ENCODE measurements around the gene FBXL19. TPM values are rescaled to one million over a fixed set of nuclear protein-coding genes. Genes with fewer than 3 reads are reported as not detected.

The FBXL19 gene
- polyA plus RNA-seq, 1 donor from 2014 or later, result 99.6 TPM

DNA sequence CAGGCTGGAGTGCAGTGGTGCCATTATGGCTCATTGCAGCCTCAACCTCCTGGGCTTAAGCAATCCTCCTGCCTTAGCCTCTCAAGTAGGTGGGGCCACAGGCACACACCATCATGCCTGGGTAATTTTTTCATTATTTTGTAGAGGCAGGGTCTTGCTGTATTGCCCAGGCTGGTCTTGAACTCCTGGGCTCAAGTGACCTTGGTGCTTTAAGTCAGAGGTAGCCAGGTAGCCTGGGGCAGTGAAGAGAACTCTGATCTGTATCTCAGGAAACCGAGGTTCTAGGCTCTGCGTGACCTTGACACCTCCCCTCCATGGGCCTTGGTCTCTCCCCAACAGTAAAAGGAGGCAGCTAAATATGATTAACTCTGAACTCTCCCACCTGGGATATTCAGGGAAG, 23.6 kb upstream of the FBXL19 start:
- Histone ChIP-seq H3K4me3 (ENCODE audit: low read length) (no peak overlapping the region), H3K9me3 (ENCODE audit: low read length) (no peaks in the 10 kb centered on the region), H3K36me3 (ENCODE audit: insufficient read depth, low read length) (no peaks in the 10 kb centered on the region), H3K9me2 (ENCODE audit: insufficient read depth, low read length) (no peaks in the 10 kb centered on the region), H3K27ac (ENCODE audit: low read length) (no peak overlapping the region), H3K4me2 (ENCODE audit: low read length) (no peak overlapping the region), H3K9ac (ENCODE audit: low read length) (no peak overlapping the region), H3K27me3 (ENCODE audit: insufficient read depth, low read depth, low read length) (no peaks in the 10 kb centered on the region), H3F3A (ENCODE audit: insufficient read depth, low read length, poor library complexity, severe bottlenecking) (no peaks in the 10 kb centered on the region), H2AFZ (ENCODE audit: low read depth, low read length) (no peak overlapping the region), H3K79me2 (replicated peaks; ENCODE audit: insufficient read depth, low read length) (no peaks in the 10 kb centered on the region), H4K20me1 (ENCODE audit: insufficient read depth) (no peaks in the 10 kb centered on the region)
- TF ChIP-seq, protein P1, sequence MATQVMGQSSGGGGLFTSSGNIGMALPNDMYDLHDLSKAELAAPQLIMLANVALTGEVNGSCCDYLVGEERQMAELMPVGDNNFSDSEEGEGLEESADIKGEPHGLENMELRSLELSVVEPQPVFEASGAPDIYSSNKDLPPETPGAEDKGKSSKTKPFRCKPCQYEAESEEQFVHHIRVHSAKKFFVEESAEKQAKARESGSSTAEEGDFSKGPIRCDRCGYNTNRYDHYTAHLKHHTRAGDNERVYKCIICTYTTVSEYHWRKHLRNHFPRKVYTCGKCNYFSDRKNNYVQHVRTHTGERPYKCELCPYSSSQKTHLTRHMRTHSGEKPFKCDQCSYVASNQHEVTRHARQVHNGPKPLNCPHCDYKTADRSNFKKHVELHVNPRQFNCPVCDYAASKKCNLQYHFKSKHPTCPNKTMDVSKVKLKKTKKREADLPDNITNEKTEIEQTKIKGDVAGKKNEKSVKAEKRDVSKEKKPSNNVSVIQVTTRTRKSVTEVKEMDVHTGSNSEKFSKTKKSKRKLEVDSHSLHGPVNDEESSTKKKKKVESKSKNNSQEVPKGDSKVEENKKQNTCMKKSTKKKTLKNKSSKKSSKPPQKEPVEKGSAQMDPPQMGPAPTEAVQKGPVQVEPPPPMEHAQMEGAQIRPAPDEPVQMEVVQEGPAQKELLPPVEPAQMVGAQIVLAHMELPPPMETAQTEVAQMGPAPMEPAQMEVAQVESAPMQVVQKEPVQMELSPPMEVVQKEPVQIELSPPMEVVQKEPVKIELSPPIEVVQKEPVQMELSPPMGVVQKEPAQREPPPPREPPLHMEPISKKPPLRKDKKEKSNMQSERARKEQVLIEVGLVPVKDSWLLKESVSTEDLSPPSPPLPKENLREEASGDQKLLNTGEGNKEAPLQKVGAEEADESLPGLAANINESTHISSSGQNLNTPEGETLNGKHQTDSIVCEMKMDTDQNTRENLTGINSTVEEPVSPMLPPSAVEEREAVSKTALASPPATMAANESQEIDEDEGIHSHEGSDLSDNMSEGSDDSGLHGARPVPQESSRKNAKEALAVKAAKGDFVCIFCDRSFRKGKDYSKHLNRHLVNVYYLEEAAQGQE (IDR thresholded peaks at IDR 0.05; ENCODE audit: borderline replicate concordance), result no peak
- TF ChIP-seq MXI1 (conservative IDR thresholded peaks at IDR 0.05; ENCODE audit: poor library complexity, severe bottlenecking) (no peak), POLR2AphosphoS5 (IDR thresholded peaks at IDR 0.05) (no peak), EP300 (conservative IDR thresholded peaks at IDR 0.05; ENCODE audit: poor library complexity, severe bottlenecking) (no peak), TAF1 (IDR thresholded peaks at IDR 0.05; ENCODE audit: low read depth) (no peak), RAD21 (conservative IDR thresholded peaks at IDR 0.05) (no peak), EZH2 (IDR thresholded peaks at IDR 0.05; ENCODE audit: borderline replicate concordance, insufficient read depth, low read length, poor library complexity, severe bottlenecking) (no peak), SMC3 (conservative IDR thresholded peaks at IDR 0.05; ENCODE audit: poor library complexity) (no peak)
- TF ChIP-seq, protein P2, sequence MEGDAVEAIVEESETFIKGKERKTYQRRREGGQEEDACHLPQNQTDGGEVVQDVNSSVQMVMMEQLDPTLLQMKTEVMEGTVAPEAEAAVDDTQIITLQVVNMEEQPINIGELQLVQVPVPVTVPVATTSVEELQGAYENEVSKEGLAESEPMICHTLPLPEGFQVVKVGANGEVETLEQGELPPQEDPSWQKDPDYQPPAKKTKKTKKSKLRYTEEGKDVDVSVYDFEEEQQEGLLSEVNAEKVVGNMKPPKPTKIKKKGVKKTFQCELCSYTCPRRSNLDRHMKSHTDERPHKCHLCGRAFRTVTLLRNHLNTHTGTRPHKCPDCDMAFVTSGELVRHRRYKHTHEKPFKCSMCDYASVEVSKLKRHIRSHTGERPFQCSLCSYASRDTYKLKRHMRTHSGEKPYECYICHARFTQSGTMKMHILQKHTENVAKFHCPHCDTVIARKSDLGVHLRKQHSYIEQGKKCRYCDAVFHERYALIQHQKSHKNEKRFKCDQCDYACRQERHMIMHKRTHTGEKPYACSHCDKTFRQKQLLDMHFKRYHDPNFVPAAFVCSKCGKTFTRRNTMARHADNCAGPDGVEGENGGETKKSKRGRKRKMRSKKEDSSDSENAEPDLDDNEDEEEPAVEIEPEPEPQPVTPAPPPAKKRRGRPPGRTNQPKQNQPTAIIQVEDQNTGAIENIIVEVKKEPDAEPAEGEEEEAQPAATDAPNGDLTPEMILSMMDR (IDR thresholded peaks at IDR 0.05; ENCODE audit: poor library complexity, severe bottlenecking), result no peak

DNA sequence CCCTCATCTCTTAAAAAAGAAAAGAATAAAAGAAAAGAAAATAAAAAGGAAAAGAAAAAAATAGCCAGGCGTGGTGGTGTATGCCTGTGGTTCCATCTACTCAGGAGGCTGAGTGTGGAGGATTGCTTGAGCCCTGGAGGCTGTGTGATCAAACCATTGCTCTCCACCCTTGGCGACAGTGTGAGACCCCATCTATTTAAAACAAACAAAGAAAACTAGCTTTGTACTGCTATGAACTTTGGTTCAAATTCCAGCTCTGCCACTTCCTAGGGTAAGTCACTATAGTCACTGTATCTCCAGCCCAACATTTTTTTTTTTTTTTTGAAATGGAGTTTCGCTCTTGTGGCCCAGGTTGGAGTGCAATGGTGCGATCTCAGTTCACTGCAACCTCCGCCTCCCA, 22.8 kb upstream of the FBXL19 start:
- Histone ChIP-seq H3K4me3 (ENCODE audit: low read length) (no peak overlapping the region), H3F3A (ENCODE audit: insufficient read depth, low read length, poor library complexity, severe bottlenecking) (no peaks in the 10 kb centered on the region), H3K79me2 (replicated peaks; ENCODE audit: insufficient read depth, low read length) (no peaks in the 10 kb centered on the region), H3K9me2 (ENCODE audit: insufficient read depth, low read length) (no peaks in the 10 kb centered on the region), H3K27ac (ENCODE audit: low read length) (no peak overlapping the region), H3K9me3 (ENCODE audit: low read length) (no peaks in the 10 kb centered on the region), H3K4me2 (ENCODE audit: low read length) (no peak overlapping the region), H4K20me1 (ENCODE audit: insufficient read depth) (no peaks in the 10 kb centered on the region), H3K27me3 (ENCODE audit: insufficient read depth, low read depth, low read length) (no peaks in the 10 kb centered on the region), H3K36me3 (ENCODE audit: insufficient read depth, low read length) (no peaks in the 10 kb centered on the region), H3K9ac (ENCODE audit: low read length) (no peak overlapping the region), H2AFZ (ENCODE audit: low read depth, low read length) (no peak overlapping the region)
- no peak for TF ChIP-seq RAD21 (conservative IDR thresholded peaks at IDR 0.05)
- no peak for TF ChIP-seq TAF1 (IDR thresholded peaks at IDR 0.05; ENCODE audit: low read depth)

All from neural cell (in vitro differentiated cells).